Esophagus (tissue), 2 donors: ENCODE data around the gene ZNF26. TPM values are rescaled to one million over a fixed set of nuclear protein-coding genes. Genes with fewer than 3 reads are reported as not detected.

Experiments used
- H3K27ac ChIP-seq, 2 donors: one replicate each; pipeline ENCODE4 v1.5.1; 2013; ENCODE audit warnings: low read depth in 2 of 2, mild to moderate bottlenecking in 2 of 2, inconsistent platforms in 1 of 2, low read length in 1 of 2, moderate library complexity in 1 of 2
- H3K27me3 ChIP-seq, 2 donors: one replicate each; pipeline ENCODE4 v1.6.1; 2013; ENCODE audit warnings: low read length in 2 of 2, control low read depth in 1 of 2, mild to moderate bottlenecking in 1 of 2; ENCODE audit not compliant: insufficient read depth in 2 of 2, control insufficient read depth in 1 of 2
- H3K36me3 ChIP-seq, 2 donors: one replicate each; pipeline ENCODE4 v1.6.1; 2013; ENCODE audit warnings: low read length in 1 of 2; ENCODE audit not compliant: control insufficient read depth in 2 of 2, insufficient read depth in 2 of 2
- H3K4me1 ChIP-seq, 2 donors: one replicate each; pipeline ENCODE4 v1.6.1; 2013; ENCODE audit warnings: low read length in 1 of 2; ENCODE audit not compliant: control insufficient read depth in 2 of 2, insufficient read depth in 2 of 2
- H3K4me3 ChIP-seq, 2 donors: one replicate each; pipeline ENCODE4 v1.5.1; 2013; ENCODE audit warnings: low read length in 2 of 2, mild to moderate bottlenecking in 2 of 2, low read depth in 1 of 2, moderate library complexity in 1 of 2
- H3K9me3 ChIP-seq, 2 donors: one replicate each; pipeline ENCODE4 v1.6.1; 2013; ENCODE audit warnings: mild to moderate bottlenecking in 2 of 2, low read depth in 1 of 2, low read length in 1 of 2, moderate library complexity in 1 of 2; ENCODE audit not compliant: control insufficient read depth in 2 of 2, insufficient read depth in 1 of 2
- WGBS, 2 donors: extraction: QIAGEN DNeasy Blood & Tissue Kit; methylation state at CpG; one replicate each; pipeline ENCODE4 v1.1.7; 2013; 5-methylcytosine and 5-hydroxymethylcytosine counted together
- polyA plus RNA-seq, 2 donors: library from polyadenylated mRNA; stranded (reverse); fragments of 200-250 nt; gene quantifications; one replicate each; pipeline ENCODE4 v1.2.3, GENCODE V29; 2013
- donor health status: healthy with polysubstance abuse.
- donor health status: Bipolar disorder and iron deficiency.

Gene ZNF26
- polyA plus RNA-seq, 2 donors, result 2.8 to 3.4 TPM

DNA sequence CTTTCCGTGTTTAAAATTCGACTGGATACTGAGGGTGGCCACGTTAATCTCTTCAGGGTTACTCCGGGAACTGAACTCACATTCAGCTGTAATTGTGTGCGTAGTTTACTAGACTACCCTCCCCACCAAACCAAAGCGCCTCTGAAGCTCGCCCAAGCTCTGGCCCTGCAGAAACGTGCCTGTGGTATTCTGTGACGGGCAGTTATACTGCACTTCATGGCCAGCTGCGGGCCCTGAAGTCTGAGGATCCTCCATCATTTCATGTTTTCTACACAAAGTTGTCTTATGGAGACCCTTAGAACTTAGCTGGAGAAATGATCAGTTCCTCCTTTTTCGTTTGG, 688 bp downstream of the ZNF26 start:
- Histone ChIP-seq H3K36me3 (no peaks in the 10 kb centered on the region), H3K27me3 (no peaks in the 10 kb centered on the region), H3K9me3 (peaks cover 2 to 4% of the 10 kb centered on the region in 2 donors), H3K4me1 (peaks cover 3 to 5% of the 10 kb centered on the region in 2 donors), H3K4me3 (peak overlapping the region; percentile 84 to 91), H3K27ac (peak overlapping the region; percentile 94 to 96)
- 2 to 5% methylated on average over 11 of the region's 11 CpGs for WGBS, 2 donors

DNA sequence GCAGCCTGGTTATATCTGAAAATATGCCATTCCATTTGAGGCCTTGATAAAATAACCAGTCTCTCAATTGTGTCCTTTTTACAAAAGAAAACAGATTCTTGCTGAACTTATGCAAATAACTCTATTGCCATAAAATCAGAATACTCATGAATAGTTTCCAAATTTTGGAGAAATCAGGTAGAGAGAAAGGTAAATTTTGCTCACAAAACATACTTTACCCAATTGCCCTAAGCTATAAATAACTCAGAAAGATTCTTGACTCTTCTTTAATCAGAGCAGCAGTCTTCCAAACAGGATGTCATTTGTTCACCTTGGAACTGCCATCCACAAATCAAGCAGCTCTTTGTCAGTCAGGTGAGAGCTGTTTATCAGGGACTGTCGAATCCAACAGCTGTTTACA, 12.6 kb downstream of the ZNF26 start:
- H3K4me3 ChIP-seq, result no peak overlapping the region
- no peaks in the 10 kb centered on the region for H3K4me1 ChIP-seq
- peaks cover 6 to 11% of the 10 kb centered on the region in 2 donors for H3K36me3 ChIP-seq
- H3K27ac ChIP-seq, result no peak overlapping the region
- H3K9me3 ChIP-seq, result peaks cover 20 to 40% of the 10 kb centered on the region in 2 donors
- H3K27me3 ChIP-seq, result no peaks in the 10 kb centered on the region
- 47 to 52% methylated on average over 1 of the region's 1 CpG for WGBS, 2 donors

DNA sequence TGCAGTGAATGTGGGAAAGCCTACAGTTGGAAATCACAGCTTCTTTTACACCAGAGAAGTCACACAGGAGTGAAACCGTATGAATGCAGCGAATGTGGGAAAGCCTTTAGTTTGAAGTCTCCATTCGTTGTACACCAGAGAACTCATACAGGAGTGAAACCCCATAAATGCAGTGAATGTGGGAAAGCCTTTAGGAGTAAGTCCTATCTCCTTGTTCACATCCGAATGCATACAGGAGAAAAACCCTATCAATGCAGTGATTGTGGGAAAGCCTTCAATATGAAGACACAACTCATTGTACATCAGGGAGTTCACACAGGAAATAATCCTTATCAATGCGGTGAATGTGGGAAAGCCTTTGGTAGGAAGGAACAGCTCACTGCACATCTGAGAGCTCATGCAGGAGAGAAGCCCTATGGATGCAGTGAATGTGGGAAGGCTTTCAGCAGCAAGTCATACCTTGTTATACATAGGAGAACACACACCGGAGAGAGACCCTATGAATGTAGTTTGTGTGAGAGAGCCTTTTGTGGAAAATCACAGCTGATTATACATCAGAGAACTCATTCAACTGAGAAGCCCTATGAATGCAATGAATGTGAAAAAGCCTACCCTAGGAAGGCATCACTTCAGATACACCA, 24.6 kb downstream of the ZNF26 start:
- H3K36me3 ChIP-seq, result peaks cover 31 to 32% of the 10 kb centered on the region in 2 donors
- no peaks in the 10 kb centered on the region for H3K27me3 ChIP-seq
- no peak overlapping the region for H3K27ac ChIP-seq
- H3K4me3 ChIP-seq, result no peak overlapping the region
- 89 to 99% methylated on average over 6 of the region's 6 CpGs for WGBS, 2 donors
- H3K9me3 ChIP-seq, result peaks cover 21 to 43% of the 10 kb centered on the region in 2 donors
- no peaks in the 10 kb centered on the region for H3K4me1 ChIP-seq

DNA sequence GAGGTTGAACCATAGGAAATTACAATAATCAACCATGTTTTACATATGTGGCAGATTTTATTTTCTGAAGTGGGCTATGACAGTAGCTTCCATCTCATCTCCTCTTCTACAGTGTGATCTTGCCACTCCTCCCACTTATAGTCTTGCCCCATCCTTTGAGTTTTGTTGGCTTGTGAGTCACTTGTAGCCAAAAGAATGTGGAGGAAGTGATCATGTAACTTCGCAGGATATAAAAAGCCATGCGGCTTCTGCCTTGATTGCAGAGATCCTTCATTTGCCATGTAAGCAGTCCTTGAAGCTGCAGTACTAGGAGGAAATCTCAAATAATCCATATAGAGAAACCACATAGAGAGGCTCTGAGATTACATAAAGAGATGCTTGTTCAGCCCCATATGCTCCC, 37.4 kb downstream of the ZNF26 start:
- no peaks in the 10 kb centered on the region for H3K27me3 ChIP-seq
- no peaks in the 10 kb centered on the region for H3K36me3 ChIP-seq
- no peaks in the 10 kb centered on the region for H3K4me1 ChIP-seq
- WGBS, 2 donors, result 90 to 92% methylated on average over 2 of the region's 2 CpGs
- H3K4me3 ChIP-seq, result no peak overlapping the region
- H3K9me3 ChIP-seq, result peaks cover 10 to 15% of the 10 kb centered on the region in 2 donors
- H3K27ac ChIP-seq, result no peak overlapping the region

DNA sequence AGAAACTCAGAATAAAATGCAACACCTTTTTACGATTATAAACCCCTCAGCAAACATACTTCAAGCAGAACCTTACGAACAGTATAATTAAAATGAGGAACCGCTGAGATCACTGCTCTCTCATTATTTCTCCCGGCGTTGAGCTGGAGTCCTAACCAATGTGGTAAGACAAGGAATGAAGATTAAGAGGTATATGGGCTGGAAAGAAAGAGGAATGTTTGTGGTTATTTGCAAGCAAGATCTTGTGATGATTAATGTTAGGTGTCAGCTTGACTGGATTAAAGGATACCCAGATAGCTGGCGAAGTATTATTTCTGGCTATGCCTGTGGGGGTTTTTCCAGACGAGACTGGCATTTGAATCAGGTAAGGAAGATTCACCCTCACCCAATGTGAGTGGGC, 40.8 kb downstream of the ZNF26 start:
- H3K36me3 ChIP-seq, result no peaks in the 10 kb centered on the region
- no peak overlapping the region for H3K27ac ChIP-seq
- no peaks in the 10 kb centered on the region for H3K4me1 ChIP-seq
- WGBS, 2 donors, result 71 to 74% methylated on average over 7 of the region's 7 CpGs
- no peaks in the 10 kb centered on the region for H3K27me3 ChIP-seq
- peaks cover 7 to 12% of the 10 kb centered on the region in 2 donors for H3K9me3 ChIP-seq
- H3K4me3 ChIP-seq, result no peak overlapping the region

DNA sequence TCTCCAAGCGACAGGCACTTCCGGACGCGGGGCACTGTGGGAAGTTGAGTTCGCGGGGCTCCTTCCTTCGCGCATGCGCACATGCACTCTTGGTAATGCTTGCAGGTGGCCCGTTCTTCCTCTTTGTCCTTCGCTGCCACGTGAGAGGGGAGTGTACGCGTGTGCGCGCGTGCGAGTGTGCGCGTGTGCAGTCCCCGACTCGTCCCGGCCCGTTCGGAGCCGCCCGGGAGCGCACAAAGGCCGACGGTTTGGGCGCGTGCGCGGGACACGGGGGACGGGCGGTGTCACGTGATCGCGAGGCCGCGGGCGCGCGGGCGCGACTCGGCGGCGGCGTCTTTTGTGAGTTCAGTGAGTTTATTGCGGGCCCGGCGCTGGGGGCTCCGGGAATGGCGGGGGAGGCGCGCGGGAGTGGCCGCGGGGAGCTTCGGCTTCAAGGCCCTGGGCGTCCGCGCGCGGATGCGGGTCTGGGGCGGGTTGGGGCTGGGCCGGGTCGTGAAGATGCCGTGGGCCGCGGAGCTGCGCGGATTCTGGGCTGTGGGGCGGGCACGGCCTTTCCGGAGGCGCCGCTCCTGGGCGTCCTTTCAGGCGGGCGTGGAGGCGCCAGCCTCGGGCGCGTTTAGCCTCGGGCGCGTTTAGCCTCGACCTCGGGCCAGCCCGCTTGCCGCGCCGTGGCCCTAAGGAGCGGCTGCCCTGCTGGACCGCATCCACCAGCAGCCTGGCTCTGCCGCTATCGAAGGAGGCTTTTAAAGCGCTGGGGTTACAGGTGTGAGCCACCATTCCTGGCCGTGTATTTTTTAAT, 51.2 kb downstream of the ZNF26 start, which contains the start of gene ZNF84:
Gene ZNF84 (plus strand): TSS at position 303 of the 799 bp plus-strand sequence. CDS start 3,959 bp downstream, outside the sequence.
- 0 to 1% methylated on average over 99 to 103 of the region's 103 CpGs for WGBS, 2 donors
- Histone ChIP-seq H3K4me1 (no peaks in the 10 kb centered on the region), H3K27ac (peak within 1 kb of the TSS; percentile 98), H3K4me3 (peak within 1 kb of the TSS; percentile 65 to 80), H3K9me3 (peaks cover 6 to 15% of the 10 kb centered on the region in 2 donors), H3K36me3 (peaks cover 0 to 3% of the 10 kb centered on the region in 2 donors), H3K27me3 (no peaks in the 10 kb centered on the region)

DNA sequence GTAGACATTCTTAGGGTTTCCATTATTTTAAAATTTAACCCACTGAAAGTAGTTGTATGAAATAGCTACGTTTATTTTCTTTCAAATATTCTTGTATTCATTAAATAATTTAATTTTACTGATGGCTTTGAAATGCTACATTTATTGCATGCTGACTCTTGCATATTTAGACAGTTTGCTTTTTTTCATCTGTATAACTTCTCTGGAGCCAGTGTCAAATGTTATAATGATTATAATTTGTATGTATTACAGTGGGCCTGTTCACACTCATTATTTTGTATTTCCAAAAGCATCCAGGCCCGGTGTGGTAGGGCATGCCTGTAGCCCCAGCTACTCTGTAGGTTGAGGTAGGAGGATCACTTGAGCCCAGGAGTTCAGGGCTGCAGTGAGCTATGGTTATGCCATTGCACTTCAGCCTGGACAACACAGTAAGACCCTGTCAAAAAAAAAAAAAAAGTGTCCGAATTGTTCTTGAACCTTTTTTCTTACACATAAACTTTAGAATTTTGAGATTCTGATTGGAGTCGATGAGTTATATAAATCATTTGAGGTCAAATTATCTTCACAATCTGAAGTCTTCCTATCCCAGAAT, 52.0 kb downstream of the ZNF26 start:
- Histone ChIP-seq H3K27ac (no peak overlapping the region), H3K4me1 (no peaks in the 10 kb centered on the region), H3K27me3 (no peaks in the 10 kb centered on the region), H3K9me3 (peaks cover 14 to 15% of the 10 kb centered on the region in 2 donors), H3K36me3 (peaks cover 0 to 3% of the 10 kb centered on the region in 2 donors), H3K4me3 (peak overlapping the region in 1 of 2 donors; percentile 65)
- WGBS, 2 donors, result 49 to 53% methylated on average over 4 of the region's 4 CpGs

DNA sequence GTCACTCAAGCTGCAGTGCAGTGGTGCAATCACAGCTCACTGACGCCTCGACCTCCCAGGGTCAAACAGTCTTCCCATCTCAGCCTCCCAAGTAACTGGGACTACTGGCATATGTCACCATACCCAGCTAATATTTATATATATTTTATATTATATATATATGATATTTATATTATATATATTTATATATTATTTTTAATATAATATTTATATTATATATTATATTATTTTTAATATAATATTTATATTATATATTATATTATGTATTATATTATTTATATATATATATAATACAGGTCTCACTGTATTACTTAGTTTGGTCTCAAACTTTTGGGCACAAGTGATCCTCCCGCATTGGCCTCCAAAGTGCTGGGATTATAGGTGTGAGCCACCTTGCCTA, 60.5 kb downstream of the ZNF26 start:
- no peaks in the 10 kb centered on the region for H3K27me3 ChIP-seq
- peaks cover 27 to 40% of the 10 kb centered on the region in 2 donors for H3K9me3 ChIP-seq
- no peak overlapping the region for H3K27ac ChIP-seq
- 95 to 99% methylated on average over 3 of the region's 3 CpGs for WGBS, 2 donors
- peaks cover 29 to 30% of the 10 kb centered on the region in 2 donors for H3K36me3 ChIP-seq
- H3K4me1 ChIP-seq, result no peaks in the 10 kb centered on the region
- H3K4me3 ChIP-seq, result no peak overlapping the region

DNA sequence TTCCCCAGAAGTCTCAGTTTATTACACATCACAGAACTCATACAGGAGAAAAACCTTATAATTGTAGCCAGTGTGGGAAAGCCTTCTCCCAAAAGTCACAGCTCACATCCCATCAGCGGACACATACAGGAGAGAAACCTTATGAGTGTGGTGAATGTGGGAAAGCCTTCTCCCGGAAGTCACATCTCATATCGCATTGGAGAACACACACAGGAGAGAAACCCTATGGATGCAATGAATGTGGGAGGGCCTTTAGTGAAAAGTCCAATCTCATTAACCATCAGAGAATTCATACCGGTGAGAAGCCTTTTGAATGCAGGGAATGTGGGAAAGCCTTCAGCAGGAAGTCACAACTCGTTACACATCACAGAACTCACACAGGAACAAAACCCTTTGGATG, 71.3 kb downstream of the ZNF26 start:
- Histone ChIP-seq H3K4me3 (no peak overlapping the region), H3K27me3 (no peaks in the 10 kb centered on the region), H3K9me3 (peaks cover 15 to 22% of the 10 kb centered on the region in 2 donors), H3K36me3 (peaks cover 8 to 13% of the 10 kb centered on the region in 2 donors), H3K27ac (no peak overlapping the region), H3K4me1 (no peaks in the 10 kb centered on the region)
- WGBS, 2 donors, result 97% methylated on average over 5 of the region's 5 CpGs
